GM21447 (cell line): ENCODE results near the gene AHSP.
"Not testable (repeated sequence)": the region's sequence is repeated elsewhere in the genome, so short reads cannot be mapped to it uniquely, and the experiment has no call there.

Experiments
- ATAC-seq: cut with Tn5 transposase; IDR thresholded peaks from one replicate; pipeline ENCODE4 v1.9.1; 2021; ENCODE audit not compliant: unreplicated experiment

AHSP gene

DNA sequence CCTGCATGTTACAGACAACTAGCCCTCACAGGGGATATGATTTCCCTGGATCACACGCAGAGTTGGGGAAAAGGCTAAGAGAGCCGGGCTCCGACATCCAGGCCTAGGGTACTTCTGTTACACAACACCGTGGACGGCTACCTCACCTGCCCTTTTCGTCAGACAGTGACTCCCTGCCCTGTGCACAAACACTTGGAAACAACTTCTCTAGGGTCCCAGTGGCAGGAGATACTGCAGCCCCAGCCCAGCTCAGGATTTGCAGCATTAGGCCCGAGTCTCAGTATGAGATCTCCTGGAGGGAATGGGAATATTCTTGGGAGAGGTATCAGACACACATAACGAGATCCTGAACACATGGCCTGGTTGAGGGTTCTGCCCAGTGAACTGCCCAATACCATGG is 27.8 kb upstream of the AHSP start:
- no peak for ATAC-seq

DNA sequence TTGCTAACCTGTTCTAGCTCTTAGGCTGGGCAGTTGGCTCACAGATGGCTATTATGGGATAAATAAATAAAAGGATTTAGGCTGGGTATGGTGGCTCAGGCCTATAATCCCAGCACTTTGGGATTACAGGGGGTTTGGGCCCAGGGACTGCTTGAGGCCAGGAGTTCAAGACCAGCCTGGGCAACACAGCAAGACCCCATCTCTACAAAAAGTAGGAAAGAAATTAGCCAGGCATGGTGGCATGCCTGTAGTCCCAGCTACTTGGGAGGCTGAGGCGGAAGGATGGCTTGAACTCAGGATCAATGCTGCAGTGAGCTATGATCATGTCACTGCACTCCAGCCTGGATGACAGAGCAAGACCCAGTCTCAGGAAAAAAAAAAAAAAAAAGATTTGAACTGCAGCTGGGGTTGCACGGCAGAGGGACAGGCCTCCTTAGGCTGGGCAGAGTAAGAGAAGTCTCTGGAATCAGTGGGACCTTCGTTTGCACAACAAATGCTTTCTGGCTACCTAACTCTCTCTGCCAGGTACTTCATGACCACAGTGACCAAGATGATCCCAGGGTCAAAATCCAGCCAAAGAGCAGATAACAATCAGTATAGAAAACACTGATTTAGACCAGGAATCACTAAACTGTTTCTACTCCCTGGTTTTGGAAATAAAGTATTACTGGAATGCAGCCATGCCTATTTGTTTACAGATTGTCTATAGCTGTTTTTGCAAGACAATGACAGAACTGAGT is 26.3 kb upstream of the AHSP start:
- no peak for ATAC-seq

DNA sequence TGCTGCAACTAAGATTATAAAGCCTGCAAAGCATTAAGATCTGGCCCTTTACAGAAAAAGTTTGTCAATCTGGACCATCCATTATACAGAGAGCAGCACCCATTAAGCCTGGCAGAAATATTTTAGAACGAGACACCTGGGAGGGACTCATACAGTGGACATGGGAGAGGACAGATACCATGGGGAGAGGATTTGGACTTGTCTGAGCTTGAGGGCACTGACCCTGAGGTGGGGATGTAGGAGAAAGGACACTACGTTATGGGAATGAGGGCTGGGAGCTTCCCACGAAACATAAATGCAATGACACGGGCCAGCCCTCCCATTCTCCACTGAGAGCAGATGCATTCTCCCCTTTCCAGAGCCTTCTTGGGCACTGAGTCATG is 25.7 kb upstream of the AHSP start:
- no peak for ATAC-seq

DNA sequence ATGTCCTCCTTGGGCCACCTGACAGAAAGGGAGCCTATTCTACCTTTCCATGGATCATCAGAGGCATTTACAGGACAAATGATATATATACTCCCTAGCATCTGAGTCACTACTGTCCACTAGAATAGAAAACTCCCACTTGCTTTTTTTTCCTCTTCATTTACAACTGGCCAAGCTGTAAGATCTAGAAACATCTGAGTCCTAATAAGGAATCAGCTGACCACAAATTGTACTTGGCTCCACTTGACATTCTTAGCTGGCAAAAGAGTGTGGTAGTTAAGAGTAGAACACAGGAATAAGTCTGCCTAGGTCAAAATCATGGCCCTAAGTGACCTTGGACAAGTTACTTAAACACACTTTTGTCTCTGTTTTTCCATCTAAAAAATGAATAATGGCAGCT is 24.7 kb upstream of the AHSP start:
- ATAC-seq: no peak

DNA sequence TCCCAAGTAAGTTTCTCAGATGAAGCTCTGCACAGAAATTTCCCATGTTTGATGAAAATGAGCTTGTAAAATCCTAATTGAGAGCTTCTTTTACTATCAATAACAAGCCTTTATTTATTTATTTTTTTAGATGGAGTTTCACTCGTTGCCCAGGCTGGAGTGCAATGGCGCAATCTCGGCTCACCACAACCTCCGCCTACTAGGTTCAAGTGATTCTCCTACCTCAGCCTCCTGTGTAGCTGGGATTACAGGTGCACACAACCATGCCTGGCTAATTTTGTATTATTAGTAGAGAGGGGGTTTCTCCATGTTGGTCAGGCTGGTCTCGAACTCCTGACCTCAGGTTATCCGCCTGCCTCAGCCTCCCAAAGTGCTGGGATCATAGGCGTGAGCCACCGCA is 24.1 kb upstream of the AHSP start:
- not testable (repeated sequence) for ATAC-seq

DNA sequence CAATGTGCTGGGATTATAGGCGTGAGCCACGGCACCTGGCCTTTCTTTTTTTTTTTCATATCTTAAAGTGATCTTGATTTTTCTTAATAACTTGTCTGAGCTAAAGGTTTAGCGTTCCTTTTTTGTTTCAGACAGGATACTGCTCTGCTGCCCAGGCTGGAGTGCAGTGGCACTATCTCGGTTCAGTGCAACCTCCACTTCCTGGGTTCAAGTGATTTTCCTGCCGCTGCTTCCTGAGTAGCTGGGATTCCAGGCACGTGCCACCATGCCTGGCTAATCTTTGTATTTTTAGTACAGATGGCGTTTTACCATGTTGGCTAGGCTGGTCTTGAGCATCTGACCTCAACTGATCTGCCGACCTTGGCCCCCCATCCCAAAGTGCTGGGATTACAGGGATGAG is 23.5 kb upstream of the AHSP start:
- no peak for ATAC-seq

DNA sequence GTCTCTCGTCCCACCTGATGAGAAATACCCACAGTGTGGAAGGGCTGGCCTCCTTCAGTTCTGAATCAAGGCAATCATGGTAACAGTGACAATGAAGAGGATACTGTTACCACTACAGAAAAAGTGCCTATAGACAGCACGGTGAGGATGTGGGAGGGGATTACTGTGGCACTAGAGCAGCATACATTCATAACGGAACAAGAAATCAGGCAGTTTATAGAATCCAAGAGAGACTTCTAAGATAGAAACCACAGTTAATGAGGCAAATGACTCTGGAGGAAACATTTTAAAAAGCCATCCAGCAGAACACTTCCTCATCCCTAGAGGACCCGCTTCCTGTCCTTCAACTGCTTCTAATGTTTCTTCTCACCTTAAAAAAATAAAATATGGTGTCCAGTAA is 22.2 kb upstream of the AHSP start:
- no peak for ATAC-seq

DNA sequence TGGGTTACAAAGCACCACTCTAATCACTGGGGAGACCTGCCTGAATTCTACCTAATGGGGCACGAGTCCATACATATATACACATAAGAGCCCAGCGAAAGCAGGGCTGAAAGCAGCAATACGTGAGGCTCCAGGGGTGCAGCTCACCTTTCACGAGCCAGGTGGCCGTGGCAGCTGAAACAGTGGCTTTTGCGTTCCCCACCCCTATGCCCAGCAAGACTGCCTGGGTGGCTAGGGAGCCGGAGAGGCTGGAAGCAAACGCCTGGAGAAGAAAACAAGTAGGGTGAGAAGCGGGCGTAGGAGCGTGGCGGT is 20.1 kb upstream of the AHSP start:
- no peak for ATAC-seq

DNA sequence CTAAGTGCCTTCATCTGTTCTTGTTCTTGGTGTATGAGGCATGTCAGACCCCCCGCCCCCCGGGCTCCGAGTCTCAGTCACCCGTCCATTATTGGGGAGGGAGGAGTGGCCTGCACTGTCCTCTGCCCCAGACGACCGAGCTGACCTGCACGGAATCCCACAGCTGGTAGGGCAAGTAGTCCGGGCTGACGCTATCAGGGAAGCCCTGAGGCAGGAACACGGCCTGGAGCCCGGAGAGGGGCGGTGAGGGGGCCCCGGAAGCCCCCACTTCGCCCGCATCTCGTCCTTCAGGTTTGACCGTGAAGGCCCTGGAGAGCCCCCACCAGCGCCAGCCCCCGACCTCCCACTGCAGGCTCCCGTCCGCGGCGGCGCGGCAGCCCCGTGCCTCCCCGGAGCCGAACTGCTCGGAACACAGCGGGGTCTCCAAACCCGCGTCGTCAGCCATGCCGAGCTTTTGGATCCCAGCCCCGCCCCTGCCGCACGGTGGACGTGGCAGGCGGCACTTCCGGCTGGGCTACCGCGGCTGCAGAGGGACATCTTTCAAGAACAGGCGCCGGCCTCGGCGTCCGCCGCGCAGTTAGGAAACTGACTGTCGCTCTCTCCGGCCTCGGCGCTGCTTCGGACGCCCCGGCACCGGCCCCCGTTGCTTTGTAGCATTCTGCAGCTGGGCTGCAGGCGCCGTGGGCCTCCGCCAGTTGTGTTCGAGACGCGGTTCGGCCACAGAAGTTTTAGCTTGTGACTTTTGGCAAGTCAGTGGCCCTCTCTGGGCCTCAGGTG is 19.6 kb upstream of the AHSP start, which contains the start of gene RUSF1:
Gene RUSF1, minus strand, starts transcription at position 463 of the 777 bp plus-strand sequence. Its CDS starts 18 bp downstream, at position 445.
- peak; percentile 85 for ATAC-seq

DNA sequence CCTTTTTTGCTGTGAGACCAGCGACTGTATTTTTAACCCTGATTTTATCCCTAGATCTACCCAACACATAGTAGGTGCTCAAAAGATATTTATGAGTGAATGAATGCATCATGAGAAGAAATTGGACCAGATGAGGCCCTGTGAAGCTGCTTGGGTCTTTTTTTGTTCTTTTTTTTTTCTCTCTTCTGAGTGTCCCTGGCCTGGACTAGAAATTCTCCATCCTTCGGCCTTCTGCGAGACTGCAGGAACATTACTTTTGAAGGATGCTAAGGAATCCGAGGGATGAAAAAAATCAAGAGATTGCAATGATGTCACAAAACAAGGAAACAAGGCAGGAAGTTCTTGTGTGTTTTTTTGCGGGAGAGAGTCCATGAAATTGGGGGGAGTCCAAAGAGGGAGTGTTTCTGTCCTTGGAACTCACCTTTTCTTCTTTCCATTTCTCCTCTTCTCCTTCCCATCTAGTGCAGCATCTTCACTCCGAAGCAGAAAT is 18.9 kb upstream of the AHSP start:
- no peak for ATAC-seq

DNA sequence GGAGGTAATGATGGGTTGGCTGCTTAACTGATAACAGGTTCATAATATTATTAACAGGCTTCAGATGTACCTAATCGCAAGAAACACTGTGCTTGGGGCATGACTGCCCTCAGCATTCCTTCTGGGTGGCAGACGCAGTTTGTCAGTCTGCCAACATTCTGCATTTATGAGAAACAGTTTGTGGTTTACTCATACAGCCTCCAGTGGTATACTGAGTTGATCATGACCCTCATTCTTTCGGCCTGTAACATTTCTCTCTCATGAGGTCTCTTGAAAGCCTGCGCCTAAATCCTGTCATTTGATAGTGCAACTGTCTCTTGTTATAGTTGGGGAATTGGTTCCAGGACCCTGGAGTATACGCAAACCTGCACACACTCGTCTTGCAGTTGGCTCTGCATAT is 14.6 kb upstream of the AHSP start:
- no peak for ATAC-seq

DNA sequence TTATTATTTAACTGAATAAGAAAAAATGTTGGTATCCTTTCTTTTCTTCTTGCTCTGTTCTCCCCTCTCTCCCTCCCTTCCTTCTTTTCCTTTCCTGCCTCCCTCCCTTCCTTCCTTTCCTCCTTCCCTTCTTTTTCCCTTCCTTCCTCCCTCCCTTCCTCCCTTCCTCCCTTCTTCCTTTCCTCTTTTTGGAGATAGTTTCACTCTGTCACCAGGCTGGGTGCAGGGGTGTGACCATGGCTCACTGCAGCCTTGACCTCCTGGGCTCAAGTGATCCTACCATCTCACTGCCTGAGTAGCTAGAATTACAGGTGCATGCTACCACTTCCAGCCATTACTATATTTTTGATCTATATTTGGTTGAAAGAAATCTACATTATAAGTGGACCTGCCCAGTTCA is 13.8 kb upstream of the AHSP start:
- no peak for ATAC-seq

DNA sequence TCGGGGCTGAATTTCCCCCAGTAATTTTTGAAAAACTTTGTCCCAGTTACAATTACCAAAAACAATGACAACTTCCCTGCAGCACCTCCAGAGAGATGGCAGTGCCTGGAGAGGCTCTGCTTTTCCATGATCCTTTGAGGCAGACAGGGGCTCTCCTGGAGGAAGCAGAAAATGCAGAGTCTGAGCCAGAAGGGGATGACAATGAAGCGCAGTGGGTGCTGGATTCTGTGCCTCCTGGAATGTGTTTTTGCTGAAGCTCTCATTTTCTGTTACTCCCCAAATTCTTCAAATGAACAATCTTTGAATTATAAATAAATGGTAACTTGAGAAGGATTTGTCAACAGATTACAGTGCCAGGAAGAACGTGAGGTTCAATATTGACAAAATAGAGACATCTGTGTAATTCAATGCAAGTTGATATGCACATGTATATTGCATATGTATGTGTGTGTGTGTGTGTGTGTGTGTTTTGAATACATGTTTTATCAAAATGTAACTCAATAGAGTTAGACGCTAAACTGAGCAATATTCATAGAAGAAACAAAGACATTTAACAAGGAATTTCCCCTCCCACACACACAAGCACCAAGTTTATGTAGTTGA is 9.8 kb upstream of the AHSP start:
- ATAC-seq: no peak

DNA sequence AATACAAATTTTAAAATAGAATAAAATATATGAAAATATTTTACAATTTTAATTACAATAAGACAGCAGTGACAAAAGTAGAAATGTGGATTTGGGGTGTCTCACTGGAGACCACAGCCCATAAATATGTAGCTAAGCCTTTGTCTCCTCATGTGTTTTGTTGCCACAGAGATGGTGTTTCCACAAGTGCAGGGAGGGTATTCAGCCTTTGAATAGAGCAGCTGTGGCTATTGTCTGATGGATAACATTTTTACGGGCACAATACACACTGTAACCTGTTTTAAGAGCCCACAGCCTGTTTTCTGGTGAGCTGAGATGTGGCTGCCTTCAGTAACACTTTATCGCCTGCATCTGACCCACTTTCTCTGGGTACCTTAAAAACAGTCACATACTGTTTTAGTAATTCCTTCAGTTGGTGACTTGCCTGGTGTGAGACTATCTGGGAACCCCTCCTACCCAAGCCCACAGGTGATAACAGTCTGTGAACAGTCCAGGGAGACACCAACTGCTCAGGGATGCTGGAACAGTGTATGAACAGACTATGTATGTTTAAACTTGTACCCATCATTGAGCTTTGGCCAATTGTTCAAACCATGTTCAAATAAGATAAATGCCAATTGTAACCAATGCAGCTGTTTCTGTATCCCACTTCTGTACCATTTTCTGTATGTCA is 7.8 kb upstream of the AHSP start:
- no peak for ATAC-seq

DNA sequence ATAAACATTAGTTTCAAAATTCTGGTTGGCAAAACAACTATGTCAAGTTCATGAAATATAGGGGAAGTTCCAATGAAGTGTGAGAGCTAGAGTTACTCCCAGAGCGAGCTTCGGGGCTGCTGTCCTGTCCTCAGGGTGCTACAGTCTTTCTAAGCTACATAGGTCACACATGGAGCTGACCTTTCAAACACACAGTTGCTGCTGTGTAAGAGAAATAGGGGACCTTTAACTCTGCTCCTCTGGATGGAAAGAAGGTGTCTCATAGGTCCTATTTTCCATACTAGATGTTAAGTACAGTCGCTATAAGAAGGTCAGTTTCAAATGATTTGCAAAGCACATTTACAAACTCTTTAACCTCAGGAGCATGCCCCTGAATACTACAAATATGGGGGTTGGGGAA is 6.3 kb upstream of the AHSP start:
- no peak for ATAC-seq

DNA sequence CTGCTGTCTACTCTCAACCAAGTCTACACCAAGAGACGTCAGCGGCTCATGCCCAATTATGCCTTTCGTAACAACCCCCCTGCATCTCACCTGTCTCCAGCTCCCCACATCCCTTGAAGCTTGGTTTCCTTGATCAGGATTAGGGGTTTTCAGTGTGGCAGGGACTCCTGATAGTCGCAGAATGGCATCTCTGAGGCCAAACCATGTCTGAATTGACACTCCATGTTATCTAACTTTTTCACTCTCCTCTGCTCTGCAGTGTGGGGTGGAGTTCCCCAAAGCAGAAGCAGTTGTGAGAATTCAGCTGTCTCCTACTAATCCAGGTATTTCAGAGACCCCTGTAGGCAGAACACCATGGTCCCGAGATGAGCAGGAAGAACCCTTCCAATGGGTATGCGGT is 5.6 kb upstream of the AHSP start:
- no peak for ATAC-seq

DNA sequence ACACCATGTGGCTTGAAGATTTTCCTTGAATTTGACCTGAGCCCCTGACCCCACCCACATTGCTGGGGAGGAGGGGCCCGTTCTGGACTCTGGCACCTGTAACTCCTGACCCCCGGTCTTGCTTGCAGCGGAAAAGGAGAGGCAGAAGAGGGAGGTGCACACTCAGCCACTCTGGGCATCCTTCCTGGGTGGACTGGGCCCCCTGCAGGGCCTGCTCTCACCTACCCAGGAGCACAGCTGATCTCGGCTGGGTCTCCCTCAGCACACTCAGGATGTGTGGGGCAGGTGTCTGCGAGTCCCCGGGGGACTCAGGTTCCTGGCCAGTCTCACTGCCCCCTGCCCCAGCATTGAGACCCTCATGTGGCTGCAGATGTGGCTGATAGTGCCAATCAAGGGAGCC is 3.9 kb upstream of the AHSP start:
- not testable (repeated sequence) for ATAC-seq

DNA sequence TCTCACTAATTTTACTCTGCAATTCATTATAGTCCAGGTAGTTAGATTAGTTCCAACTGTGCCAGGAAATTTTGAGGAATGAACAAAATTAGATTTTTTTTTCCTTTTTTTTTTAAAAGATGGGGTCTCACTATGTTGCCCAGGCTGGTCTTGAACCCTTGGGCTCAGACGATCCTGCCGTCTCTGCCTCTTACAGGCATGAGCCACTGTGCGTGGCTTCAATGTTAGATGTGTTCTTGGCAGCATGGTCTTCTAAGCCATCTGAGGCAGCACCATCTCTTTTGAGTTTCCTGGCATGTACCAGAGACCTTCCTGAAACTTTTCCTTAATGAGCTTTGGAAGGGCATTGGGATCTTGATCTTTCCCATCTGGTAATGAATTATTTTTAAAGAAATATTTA is 2.6 kb upstream of the AHSP start:
- ATAC-seq: no peak

DNA sequence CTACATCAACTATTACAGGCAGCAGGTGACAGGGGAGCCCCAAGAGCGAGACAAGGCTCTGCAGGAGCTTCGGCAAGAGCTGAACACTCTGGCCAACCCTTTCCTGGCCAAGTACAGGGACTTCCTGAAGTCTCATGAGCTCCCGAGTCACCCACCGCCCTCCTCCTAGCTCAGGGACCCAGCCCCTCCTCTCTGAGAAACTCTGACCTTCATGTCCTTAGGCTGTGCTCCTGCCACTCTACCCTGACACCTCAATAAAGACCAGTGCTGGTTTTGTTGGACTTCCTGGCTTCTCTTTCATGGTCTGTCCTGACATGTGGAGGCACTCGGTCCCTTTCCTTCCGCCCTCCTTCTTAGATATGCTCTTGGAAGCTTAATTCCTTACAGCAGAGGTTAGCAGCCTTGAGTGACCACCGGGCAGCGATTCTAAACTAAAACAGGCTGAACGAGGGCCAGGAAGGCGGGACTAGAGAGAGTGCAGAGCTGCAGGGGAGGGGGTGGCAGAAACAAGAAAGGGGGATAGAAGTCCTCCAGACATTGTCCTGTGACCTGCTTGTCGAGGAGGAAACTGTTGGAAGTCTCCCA is 915 bp downstream of the AHSP start:
- no peak for ATAC-seq

DNA sequence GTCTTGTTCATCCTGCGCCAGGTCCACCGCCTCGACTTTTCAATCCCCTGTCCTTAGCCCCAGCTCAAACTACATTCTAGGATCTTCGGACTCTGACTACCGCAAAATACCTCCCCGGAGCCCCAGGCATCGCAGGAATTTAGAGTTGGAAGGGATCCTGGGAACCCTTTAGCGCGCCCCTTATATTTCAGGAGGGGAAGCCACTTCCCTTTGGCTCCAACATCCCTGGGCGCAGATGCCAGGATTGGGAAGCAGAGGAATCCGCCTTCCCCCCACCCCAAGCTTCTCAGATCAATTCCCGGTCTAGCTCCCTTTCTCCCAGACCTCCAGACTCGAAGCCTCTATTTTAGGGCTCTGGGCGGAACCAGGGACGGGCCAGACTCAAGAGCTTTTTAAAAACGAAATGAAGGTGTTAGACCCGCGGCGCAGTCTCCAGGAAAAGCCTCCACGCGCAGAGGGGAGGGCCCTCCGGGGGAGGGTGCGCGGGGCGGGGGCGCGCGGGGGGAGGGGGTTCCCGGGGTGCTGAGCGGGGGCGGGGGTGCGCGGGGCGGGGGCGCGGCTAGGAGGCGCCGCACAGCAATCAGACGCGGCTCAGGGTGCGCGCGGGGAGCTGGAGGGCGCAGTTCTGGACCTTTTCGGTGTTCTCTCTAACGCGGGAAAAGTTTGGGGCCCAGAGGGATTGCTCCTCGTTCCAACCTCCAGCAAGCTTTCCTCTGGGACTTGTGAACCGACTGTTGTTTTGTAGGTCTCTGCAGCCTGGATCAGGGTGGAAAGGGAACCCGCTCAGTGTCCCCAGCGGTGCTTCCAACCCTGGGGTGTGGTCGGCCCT is 1.6 kb downstream of the AHSP start:
- ATAC-seq: no peak
